Immature natural killer cell (primary cell): ENCODE measurements around the gene MC1R. TPM values are rescaled to one million over a fixed set of nuclear protein-coding genes. Genes with fewer than 3 reads are reported as not detected.

ENCODE experiments used
- polyA plus RNA-seq, 3 donors: library from polyadenylated mRNA; unstranded; fragments of 300-500 nt; fragmentation: Illumina TruSeq; gene quantifications; one replicate each; pipeline ENCODE4 v1.2.3, GENCODE V29; 2021

MC1R gene
- polyA plus RNA-seq, 3 donors from 2014 or later, result 0.34 to 1.1 TPM; not detected in 1

Other genes with a start within 250 kb of the MC1R start
- gene CDK10, start 232.2 kb upstream of the MC1R start, polyA plus RNA-seq, result 10 to 100 TPM; 28.0 to 42.7 (median 35.2) TPM
- gene SPATA2L, start 217.2 kb upstream of the MC1R start, polyA plus RNA-seq, result 10 to 100 TPM in 2 of 3 donors, 1 to 10 TPM in 1; 4.7 to 14.5 (median 13.4) TPM
- gene VPS9D1, start 198.0 kb upstream of the MC1R start, polyA plus RNA-seq, result 1 to 10 TPM in 1 of 3 donors, under 1 TPM in 2; 0.65 to 1.3 (median 0.96) TPM
- 10 to 100 TPM; 20.6 to 91.6 (median 30.0) TPM for gene ZNF276, start 197.3 kb upstream of the MC1R start, polyA plus RNA-seq
- gene FANCA, start 102.2 kb upstream of the MC1R start, polyA plus RNA-seq, result 10 to 100 TPM in 2 of 3 donors, 1 to 10 TPM in 1; 8.7 to 21.6 (median 10.9) TPM
- 1 to 10 TPM; 1.0 to 1.3 (median 1.3) TPM for gene SPIRE2, start 90.4 kb upstream of the MC1R start, polyA plus RNA-seq
- gene TCF25, start 45.3 kb upstream of the MC1R start, polyA plus RNA-seq, result 100 to 1,000 TPM in 2 of 3 donors, 10 to 100 TPM in 1; 98.1 to 249 (median 131) TPM
- gene TUBB3, start 4.5 kb downstream of the MC1R start, polyA plus RNA-seq, result not detected
- gene DEF8, start 29.9 kb downstream of the MC1R start, polyA plus RNA-seq, result 10 to 100 TPM; 29.6 to 45.7 (median 31.6) TPM
- not detected for gene DBNDD1, start 100.6 kb downstream of the MC1R start, polyA plus RNA-seq
- gene PRDM7, start 158.5 kb downstream of the MC1R start, polyA plus RNA-seq, result not detected